RPMI7951 (cell line): ENCODE results near the gene CAP1. TPM values are rescaled to one million over a fixed set of nuclear protein-coding genes. Genes with fewer than 3 reads are reported as not detected.

Experiments
- DNase-seq: peaks from one replicate; pipeline ENCODE4 v3.0.0-alpha.2; 2012; ENCODE audit warnings: low read depth
- total RNA-seq: library from RNA; depleted of rRNA; stranded (reverse); fragments of >200 nt; shearing (Covaris generic); gene quantifications from 2 replicates; pipeline ENCODE4 v1.2.3, GENCODE V29; 2014

Gene CAP1
- total RNA-seq, 1 experiment from 2014 or later: 593 TPM

- DNase-seq: no peak
These were observed 18.2 kb downstream of the CAP1 start for GRCh38 chr1:40058453-40059337.

GRCh38 chr1:40059338-40059959, 18.9 kb downstream of the CAP1 start:
- peak; percentile 34 for DNase-seq

- no peak for DNase-seq
These were observed 19.6 kb downstream of the CAP1 start for GRCh38 chr1:40059960-40060750.

- DNase-seq: no peak
These were observed 24.4 kb downstream of the CAP1 start for GRCh38 chr1:40064797-40065499.

- DNase-seq: no peak
These were observed 26.5 kb downstream of the CAP1 start for GRCh38 chr1:40067023-40067422.

- DNase-seq: no peak
These were observed 27.3 kb downstream of the CAP1 start for GRCh38 chr1:40067851-40068250.

GRCh38 chr1:40072142-40072541, 31.6 kb downstream of the CAP1 start:
- DNase-seq: no peak

GRCh38 chr1:40073062-40073461, 32.5 kb downstream of the CAP1 start:
- no peak for DNase-seq

GRCh38 chr1:40075266-40075665, 34.7 kb downstream of the CAP1 start:
- no peak for DNase-seq

GRCh38 chr1:40076895-40077312, 36.4 kb downstream of the CAP1 start:
- peak; percentile 70 for DNase-seq

GRCh38 chr1:40078512-40079333, 38.2 kb downstream of the CAP1 start:
- peak; percentile 63 for DNase-seq

GRCh38 chr1:40079774-40080400, 39.4 kb downstream of the CAP1 start:
- no peak for DNase-seq

- DNase-seq: no peak
These were observed 41.3 kb downstream of the CAP1 start for GRCh38 chr1:40081871-40082270.

- peak; percentile 70 for DNase-seq
These were observed 44.2 kb downstream of the CAP1 start for GRCh38 chr1:40084750-40085149.

GRCh38 chr1:40090652-40091355, 50.3 kb downstream of the CAP1 start:
- no peak for DNase-seq

GRCh38 chr1:40092241-40092640, 51.7 kb downstream of the CAP1 start:
- DNase-seq: no peak

GRCh38 chr1:40092706-40093639, 52.4 kb downstream of the CAP1 start:
- no peak for DNase-seq

GRCh38 chr1:40094466-40095110, 54.1 kb downstream of the CAP1 start:
- DNase-seq: no peak
